B cell (primary cell): ENCODE results near the gene TKTL1.

Source experiments
- EZH2 ChIP-seq: IDR thresholded peaks from 2 replicates; pipeline ENCODE4 v1.6.1; 2012; ENCODE audit warnings: borderline replicate concordance, low read depth, mild to moderate bottlenecking, moderate library complexity, low read length; ENCODE audit not compliant: insufficient read depth, poor library complexity, severe bottlenecking
- TF ChIP-seq, protein P1 (sequence below): fragments of 200-600 bp; IDR thresholded peaks from one replicate; pipeline ENCODE4 v1.8.0; 2022; ENCODE audit warnings: antibody characterized with exemption, mild to moderate bottlenecking

DNA sequence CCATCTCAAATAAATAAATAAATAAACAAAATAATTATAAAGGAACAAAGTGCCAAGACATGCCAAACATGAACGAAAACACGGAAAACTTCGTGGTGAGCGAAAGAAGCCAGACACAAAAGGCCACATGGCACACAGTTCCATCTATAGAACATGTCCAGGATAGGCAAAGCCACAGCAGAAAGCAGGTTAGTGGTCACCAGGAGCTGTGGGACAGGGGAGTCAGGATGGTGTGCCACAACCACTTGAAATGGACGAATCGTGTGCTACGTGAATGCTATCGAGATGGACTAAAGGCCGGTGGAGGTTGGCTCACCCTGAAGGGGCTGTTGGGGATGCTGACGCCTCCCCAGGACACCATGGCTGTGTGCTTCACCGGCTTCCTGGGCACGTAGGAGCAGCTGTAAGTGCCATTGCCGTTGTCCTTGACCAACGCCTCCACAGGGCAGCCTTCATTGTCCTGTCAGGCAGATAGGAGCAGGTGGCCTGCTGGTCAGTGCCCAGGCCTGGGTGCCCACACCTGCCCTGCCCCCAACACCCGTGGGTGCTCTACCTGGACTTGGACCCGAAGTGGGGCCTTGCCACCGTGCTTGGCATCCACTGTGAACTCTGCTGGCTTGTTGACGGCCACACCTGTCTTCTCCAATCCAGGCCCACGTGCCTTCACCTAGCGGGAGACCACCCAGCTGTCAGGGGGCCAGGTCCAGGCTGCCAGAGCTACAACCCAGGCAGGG, 68.3 kb downstream of the TKTL1 start:
- TF ChIP-seq, protein P1, sequence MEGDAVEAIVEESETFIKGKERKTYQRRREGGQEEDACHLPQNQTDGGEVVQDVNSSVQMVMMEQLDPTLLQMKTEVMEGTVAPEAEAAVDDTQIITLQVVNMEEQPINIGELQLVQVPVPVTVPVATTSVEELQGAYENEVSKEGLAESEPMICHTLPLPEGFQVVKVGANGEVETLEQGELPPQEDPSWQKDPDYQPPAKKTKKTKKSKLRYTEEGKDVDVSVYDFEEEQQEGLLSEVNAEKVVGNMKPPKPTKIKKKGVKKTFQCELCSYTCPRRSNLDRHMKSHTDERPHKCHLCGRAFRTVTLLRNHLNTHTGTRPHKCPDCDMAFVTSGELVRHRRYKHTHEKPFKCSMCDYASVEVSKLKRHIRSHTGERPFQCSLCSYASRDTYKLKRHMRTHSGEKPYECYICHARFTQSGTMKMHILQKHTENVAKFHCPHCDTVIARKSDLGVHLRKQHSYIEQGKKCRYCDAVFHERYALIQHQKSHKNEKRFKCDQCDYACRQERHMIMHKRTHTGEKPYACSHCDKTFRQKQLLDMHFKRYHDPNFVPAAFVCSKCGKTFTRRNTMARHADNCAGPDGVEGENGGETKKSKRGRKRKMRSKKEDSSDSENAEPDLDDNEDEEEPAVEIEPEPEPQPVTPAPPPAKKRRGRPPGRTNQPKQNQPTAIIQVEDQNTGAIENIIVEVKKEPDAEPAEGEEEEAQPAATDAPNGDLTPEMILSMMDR, result no peak
- no peak for TF ChIP-seq EZH2
